HEK293 (cell line): ENCODE results near the gene ADAMTS17.
A peak's percentile ranks its signal among the peaks of the same experiment; 100 is the strongest.
"Not testable (repeated sequence)": the region's sequence is repeated elsewhere in the genome, so short reads cannot be mapped to it uniquely, and the experiment has no call there.

ENCODE experiments used
- CTCF ChIA-PET: fragments of 350-600 bp; formaldehyde crosslinking; extraction: SDS; loops from one replicate; lab custom pipeline; 2021; ENCODE audit warnings: antibody characterized with exemption; lab: Yijun Ruan, JAX
- POLR2A ChIA-PET: fragments of 300-600 bp; formaldehyde crosslinking; extraction: SDS; loops from one replicate; lab custom pipeline; 2020; ENCODE audit warnings: antibody characterized with exemption, inconsistent platforms; lab: Yijun Ruan, JAX
- H3K27ac ChIP-seq: fragments of 200-500 bp; sonication (Bioruptor generic); 2 replicates; pipeline ENCODE4 v1.5.1; 2014; ENCODE audit warnings: low read depth, low read length, control low read depth, inconsistent platforms; ENCODE audit errors: extremely low read depth
- H3K36me3 ChIP-seq, 2 experiments: fragments of 200-500 bp in 1 of 2; sonication (Bioruptor generic) in 1 of 2; 1 replicate in 1 of 2; 2 replicates in 1 of 2; pipeline ENCODE4 v1.5.1; 2014 to 2017; ENCODE audit warnings: inconsistent platforms in 2 of 2, low read length in 2 of 2; ENCODE audit not compliant: control insufficient read depth in 2 of 2, insufficient read depth in 1 of 2
- H3K4me1 ChIP-seq: fragments of 200-500 bp; sonication (Bioruptor generic); 2 replicates; pipeline ENCODE4 v1.5.1; 2014; ENCODE audit warnings: mild to moderate bottlenecking, low read length, inconsistent platforms; ENCODE audit not compliant: control insufficient read depth, insufficient read depth
- H3K4me3 ChIP-seq: 2 replicates; pipeline ENCODE4 v1.5.1; 2011; ENCODE audit warnings: low read depth, mild to moderate bottlenecking, control low read depth, low read length, moderate library complexity
- H3K9me3 ChIP-seq: fragments of 200-500 bp; sonication (Bioruptor generic); 2 replicates; pipeline ENCODE4 v1.5.1; 2014; ENCODE audit warnings: low read depth, low read length, inconsistent platforms; ENCODE audit not compliant: control insufficient read depth, insufficient read depth
- CTCF ChIP-seq: fragments of 450-650 bp; formaldehyde crosslinking; IDR thresholded peaks from 2 replicates; pipeline ENCODE4 v1.5.1; 2016; ENCODE audit warnings: missing biosample characterization, missing genetic modification characterization
- KLF1 ChIP-seq: fragments of 450-650 bp; formaldehyde crosslinking; IDR thresholded peaks from 2 replicates; pipeline ENCODE4 v1.5.1; 2016; ENCODE audit warnings: missing biosample characterization, missing genetic modification characterization
- KLF16 ChIP-seq: fragments of 450-650 bp; formaldehyde crosslinking; IDR thresholded peaks from 2 replicates; pipeline ENCODE4 v1.5.1; 2017; ENCODE audit warnings: missing biosample characterization, missing genetic modification characterization
- KLF8 ChIP-seq: fragments of 450-650 bp; formaldehyde crosslinking; IDR thresholded peaks from 2 replicates; pipeline ENCODE4 v1.5.1; 2016; ENCODE audit warnings: missing biosample characterization, missing genetic modification characterization
- SCRT2 ChIP-seq: fragments of 450-650 bp; formaldehyde crosslinking; IDR thresholded peaks from 2 replicates; pipeline ENCODE4 v1.5.1; 2016; ENCODE audit warnings: missing biosample characterization, missing genetic modification characterization
- SP3 ChIP-seq: fragments of 450-650 bp; formaldehyde crosslinking; IDR thresholded peaks from 2 replicates; pipeline ENCODE4 v1.5.1; 2016; ENCODE audit warnings: missing biosample characterization, missing genetic modification characterization
- SP7 ChIP-seq: fragments of 450-650 bp; formaldehyde crosslinking; IDR thresholded peaks from 2 replicates; pipeline ENCODE4 v1.5.1; 2016; ENCODE audit warnings: missing biosample characterization, missing genetic modification characterization
- ZBTB26 ChIP-seq: fragments of 450-650 bp; formaldehyde crosslinking; optimal IDR thresholded peaks from 2 replicates; pipeline ENCODE3; 2016; ENCODE audit warnings: missing biosample characterization, mild to moderate bottlenecking, missing genetic modification characterization
- ZNF19 ChIP-seq: fragments of 450-650 bp; formaldehyde crosslinking; IDR thresholded peaks from 2 replicates; pipeline ENCODE4; 2016; ENCODE audit warnings: missing biosample characterization, missing genetic modification characterization, low read depth
- ZNF350 ChIP-seq: fragments of 450-650 bp; formaldehyde crosslinking; IDR thresholded peaks from 2 replicates; pipeline ENCODE4 v1.5.0; 2017; ENCODE audit warnings: missing biosample characterization, mild to moderate bottlenecking, missing genetic modification characterization
- ZNF391 ChIP-seq: fragments of 450-650 bp; formaldehyde crosslinking; IDR thresholded peaks from 2 replicates; pipeline ENCODE4 v1.5.1; 2016; ENCODE audit warnings: low read depth, missing biosample characterization, missing genetic modification characterization, borderline replicate concordance
- ZNF555 ChIP-seq: fragments of 450-650 bp; formaldehyde crosslinking; conservative IDR thresholded peaks from 2 replicates; pipeline ENCODE4 v1.5.1; 2017; ENCODE audit warnings: missing biosample characterization, mild to moderate bottlenecking, missing genetic modification characterization, inconsistent platforms
- ZNF791 ChIP-seq: fragments of 450-650 bp; formaldehyde crosslinking; IDR thresholded peaks from 2 replicates; pipeline ENCODE4 v1.5.1; 2016; ENCODE audit warnings: missing biosample characterization, missing genetic modification characterization
- ZNF843 ChIP-seq: fragments of 450-650 bp; formaldehyde crosslinking; IDR thresholded peaks from 2 replicates; pipeline ENCODE4 v1.5.1; 2016; ENCODE audit warnings: missing biosample characterization, missing genetic modification characterization
- TF ChIP-seq, protein P1 (sequence below): fragments of 450-650 bp; formaldehyde crosslinking; IDR thresholded peaks from 2 replicates; pipeline ENCODE4 v1.5.1; 2016; ENCODE audit warnings: missing biosample characterization, missing genetic modification characterization
- TF ChIP-seq, protein P2 (sequence below): fragments of 450-650 bp; formaldehyde crosslinking; IDR thresholded peaks from 2 replicates; pipeline ENCODE4 v1.5.1; 2016; ENCODE audit warnings: missing biosample characterization, missing genetic modification characterization

ADAMTS17 gene

DNA sequence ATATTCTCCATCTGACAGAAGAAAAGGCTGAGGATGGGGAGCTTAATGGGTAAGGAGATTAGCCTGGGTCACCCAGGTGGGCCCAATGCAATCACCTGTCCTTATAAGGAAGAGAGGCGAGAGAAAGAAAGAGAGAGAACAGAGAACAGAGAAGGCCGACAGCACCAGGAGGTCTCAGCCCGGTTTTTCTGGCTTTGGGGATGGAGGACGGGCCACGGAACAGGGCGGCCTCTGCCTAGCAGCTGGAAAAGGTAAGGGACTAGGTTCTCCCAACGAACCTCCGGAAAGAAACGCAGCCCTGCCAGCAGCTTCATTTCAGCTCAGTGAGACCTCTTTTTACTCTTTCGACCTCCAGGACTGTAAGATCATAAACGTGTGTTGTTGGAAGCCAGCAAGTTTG is 412.5 kb downstream of the ADAMTS17 start:
- POLR2A ChIA-PET: no interaction called here
- no peaks in the 10 kb centered on the region; the same call in 1 of the 2 replicates for H3K4me1 ChIP-seq
- H3K4me3 ChIP-seq: no peak overlapping the region
- H3K9me3 ChIP-seq: no peaks in the 10 kb centered on the region
- H3K36me3 ChIP-seq: no peaks in the 10 kb centered on the region
- H3K27ac ChIP-seq: no peak overlapping the region
- no peak for TF ChIP-seq ZNF843 (tag by site-specific recombination)
- no peak for TF ChIP-seq SCRT2 (tag by site-specific recombination)
- no peak for TF ChIP-seq ZNF391 (tag by site-specific recombination)
- TF ChIP-seq ZNF791 (tag by site-specific recombination): no peak
- CTCF ChIA-PET: interaction anchor here (0.6 to 0.9 kb wide), 3 partner anchors 32 to 527 kb away, joined by 3 to 4 read pairs (median 3); no protein-coding TSS in a partner anchor

DNA sequence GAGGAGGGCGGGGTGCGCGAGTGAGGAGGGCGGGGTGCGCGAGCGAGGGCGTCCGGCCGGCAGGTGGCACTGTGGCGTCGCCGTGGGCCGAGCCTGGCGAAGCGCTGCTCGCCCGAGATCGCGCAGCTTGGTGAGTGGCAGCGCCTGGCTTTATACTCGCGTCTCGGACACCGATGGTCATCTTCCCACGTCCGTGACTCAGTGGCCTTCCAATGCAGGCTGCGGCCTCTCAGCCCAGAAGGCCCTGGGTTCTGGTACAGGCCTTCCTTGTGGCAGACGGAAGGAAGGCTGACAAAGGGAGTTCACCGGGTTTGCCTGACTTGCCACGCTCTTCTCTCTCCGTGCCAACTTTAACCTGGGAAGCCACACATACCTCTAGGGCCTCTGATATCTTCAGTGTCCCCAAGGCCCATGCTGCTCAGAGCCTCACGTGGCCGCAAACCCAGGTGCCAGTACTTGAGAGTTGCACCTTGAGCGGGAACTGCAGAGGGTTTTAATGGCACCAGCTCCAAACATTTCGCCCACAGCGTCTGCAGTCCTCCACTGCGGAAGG is 413.3 kb downstream of the ADAMTS17 start:
- ChIA-PET POLR2A (no interaction called here), CTCF (interaction anchor here (0.6 to 0.9 kb wide), 6 partner anchors 26 to 711 kb away, joined by 3 to 4 read pairs (median 3); no protein-coding TSS in a partner anchor)
- no peaks in the 10 kb centered on the region; the same call in 1 of the 2 replicates for H3K4me1 ChIP-seq
- no peak overlapping the region for H3K27ac ChIP-seq
- H3K9me3 ChIP-seq: no peaks in the 10 kb centered on the region
- no peaks in the 10 kb centered on the region for H3K36me3 ChIP-seq
- TF ChIP-seq CTCF (tag by site-specific recombination): peak; percentile 55
- TF ChIP-seq KLF8 (tag by site-specific recombination): peak; percentile 40; the same call in 1 of the 2 replicates
- TF ChIP-seq ZBTB26: peak; percentile 63
- TF ChIP-seq SP7 (tag by site-specific recombination): 0 out of 2 replicates have a peak, but pooled peaks have one; percentile 26
- TF ChIP-seq KLF16 (tag by site-specific recombination): 0 out of 2 replicates have a peak, but pooled peaks have one; percentile 25
- TF ChIP-seq, protein P1, sequence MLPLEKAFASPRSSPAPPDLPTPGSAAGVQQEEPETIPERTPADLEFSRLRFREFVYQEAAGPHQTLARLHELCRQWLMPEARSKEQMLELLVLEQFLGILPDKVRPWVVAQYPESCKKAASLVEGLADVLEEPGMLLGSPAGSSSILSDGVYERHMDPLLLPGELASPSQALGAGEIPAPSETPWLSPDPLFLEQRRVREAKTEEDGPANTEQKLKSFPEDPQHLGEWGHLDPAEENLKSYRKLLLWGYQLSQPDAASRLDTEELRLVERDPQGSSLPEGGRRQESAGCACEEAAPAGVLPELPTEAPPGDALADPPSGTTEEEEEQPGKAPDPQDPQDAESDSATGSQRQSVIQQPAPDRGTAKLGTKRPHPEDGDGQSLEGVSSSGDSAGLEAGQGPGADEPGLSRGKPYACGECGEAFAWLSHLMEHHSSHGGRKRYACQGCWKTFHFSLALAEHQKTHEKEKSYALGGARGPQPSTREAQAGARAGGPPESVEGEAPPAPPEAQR (tag by site-specific recombination): no peak
- no peak for TF ChIP-seq ZNF350
- no peak for TF ChIP-seq ZNF19 (tag by site-specific recombination)
- TF ChIP-seq SP3 (tag by site-specific recombination): 0 out of 2 replicates have a peak, but pooled peaks have one; percentile 16
- TF ChIP-seq, protein P2, sequence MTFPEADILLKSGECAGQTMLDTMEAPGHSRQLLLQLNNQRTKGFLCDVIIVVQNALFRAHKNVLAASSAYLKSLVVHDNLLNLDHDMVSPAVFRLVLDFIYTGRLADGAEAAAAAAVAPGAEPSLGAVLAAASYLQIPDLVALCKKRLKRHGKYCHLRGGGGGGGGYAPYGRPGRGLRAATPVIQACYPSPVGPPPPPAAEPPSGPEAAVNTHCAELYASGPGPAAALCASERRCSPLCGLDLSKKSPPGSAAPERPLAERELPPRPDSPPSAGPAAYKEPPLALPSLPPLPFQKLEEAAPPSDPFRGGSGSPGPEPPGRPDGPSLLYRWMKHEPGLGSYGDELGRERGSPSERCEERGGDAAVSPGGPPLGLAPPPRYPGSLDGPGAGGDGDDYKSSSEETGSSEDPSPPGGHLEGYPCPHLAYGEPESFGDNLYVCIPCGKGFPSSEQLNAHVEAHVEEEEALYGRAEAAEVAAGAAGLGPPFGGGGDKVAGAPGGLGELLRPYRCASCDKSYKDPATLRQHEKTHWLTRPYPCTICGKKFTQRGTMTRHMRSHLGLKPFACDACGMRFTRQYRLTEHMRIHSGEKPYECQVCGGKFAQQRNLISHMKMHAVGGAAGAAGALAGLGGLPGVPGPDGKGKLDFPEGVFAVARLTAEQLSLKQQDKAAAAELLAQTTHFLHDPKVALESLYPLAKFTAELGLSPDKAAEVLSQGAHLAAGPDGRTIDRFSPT: 0 out of 2 replicates have a peak, but pooled peaks have one; percentile 27
- no peak for TF ChIP-seq ZNF555 (tag by site-specific recombination)
- peak; percentile 71 for TF ChIP-seq KLF1 (tag by site-specific recombination)
- TF ChIP-seq, all 188 proteins: peak for 8
- H3K4me3 ChIP-seq: peak overlapping the region; percentile 18; the same call in 1 of the 2 replicates

- H3K4me1 ChIP-seq, H3K36me3 ChIP-seq, H3K27ac ChIP-seq, H3K9me3 ChIP-seq, H3K4me3 ChIP-seq: not testable (repeated sequence)
- POLR2A ChIA-PET: interaction anchor here (1.3 kb wide), 1 partner anchor 676 kb away, joined by 3 read pairs; the partner anchor contains the start of genes ASB7 and LINS1
- CTCF ChIA-PET: interaction anchor here (1.0 to 1.7 kb wide), 2 partner anchors 35 to 412 kb away, joined by 3 to 5 read pairs; no protein-coding TSS in a partner anchor
These were observed 415.2 kb downstream of the ADAMTS17 start for GRCh38 chr15:99926532-99926931.
